CD4-positive, alpha-beta T cell (primary cell): ENCODE results near the gene TRMT61A. TPM values are rescaled to one million over a fixed set of nuclear protein-coding genes. Genes with fewer than 3 reads are reported as not detected.

ENCODE experiments used
- ATAC-seq: fragments of 200-7000 bp; cut with Tn5 transposase; one replicate; pipeline ENCODE4 v1.10.0; 2022; ENCODE audit warnings: mild to moderate bottlenecking; ENCODE audit not compliant: poor library complexity
- CTCF ChIA-PET: fragments of 350-600 bp; sonication (Branson Sonifier 250); formaldehyde crosslinking; loops from one replicate; lab custom pipeline; 2021; ENCODE audit warnings: antibody characterized with exemption, inconsistent platforms; lab: Charles Lee
- POLR2A ChIA-PET: fragments of 350-600 bp; sonication (Branson Sonifier 250); formaldehyde crosslinking; loops from one replicate; lab custom pipeline; 2021; ENCODE audit warnings: antibody characterized with exemption, inconsistent platforms; lab: Charles Lee
- DNase-seq, 14 experiments: peaks; one replicate each; pipeline ENCODE4 v3.0.0-alpha.2; 2013 to 2020; ENCODE audit warnings: mixed read lengths in 2 of 14
- H3K27ac ChIP-seq, 2 donors: one replicate each; pipeline versions ENCODE4 v1.5.1 to v1.7.0; 2013; ENCODE audit warnings: low read length in 2 of 2, low read depth in 1 of 2, mild to moderate bottlenecking in 1 of 2
- H3K27me3 ChIP-seq, 2 experiments: 1 replicate in 1 of 2; 2 replicates in 1 of 2; pipeline versions ENCODE4 v1.6.1 to v1.7.0; 2013; ENCODE audit warnings: low read length in 2 of 2, control low read depth in 1 of 2, mild to moderate bottlenecking in 1 of 2, moderate library complexity in 1 of 2; ENCODE audit not compliant: insufficient read depth in 2 of 2, control insufficient read depth in 1 of 2
- H3K36me3 ChIP-seq: one replicate; pipeline ENCODE4 v1.6.1; 2013; ENCODE audit warnings: low read length, control low read depth; ENCODE audit not compliant: insufficient read depth
- H3K4me1 ChIP-seq: one replicate; pipeline ENCODE4 v1.6.1; 2013; ENCODE audit warnings: low read length, control low read depth; ENCODE audit not compliant: insufficient read depth
- H3K4me3 ChIP-seq: one replicate; pipeline ENCODE4 v1.5.1; 2013; ENCODE audit warnings: mild to moderate bottlenecking, low read length, moderate library complexity
- H3K9me3 ChIP-seq, 2 experiments: 1 replicate in 1 of 2; 2 replicates in 1 of 2; pipeline versions ENCODE4 v1.6.1 to v1.7.0; 2013; ENCODE audit warnings: low read length in 2 of 2, mild to moderate bottlenecking in 2 of 2, control low read depth in 1 of 2, moderate library complexity in 1 of 2; ENCODE audit not compliant: control insufficient read depth in 1 of 2, insufficient read depth in 1 of 2
- H3K27ac Mint-ChIP-seq: one replicate; pipeline ENCODE4 v1.8.0; 2020; ENCODE audit warnings: mixed read lengths
- H3K27me3 Mint-ChIP-seq: one replicate; pipeline ENCODE4 v1.8.0; 2021; ENCODE audit warnings: mixed read lengths
- H3K36me3 Mint-ChIP-seq: one replicate; pipeline ENCODE4 v1.8.0; 2021; ENCODE audit warnings: low read depth, mixed read lengths
- H3K4me1 Mint-ChIP-seq: one replicate; pipeline ENCODE4 v1.8.0; 2021; ENCODE audit warnings: low read depth, mixed read lengths
- H3K4me3 Mint-ChIP-seq: one replicate; pipeline ENCODE4 v1.8.0; 2020; ENCODE audit warnings: mild to moderate bottlenecking, mixed read lengths
- H3K9me3 Mint-ChIP-seq: one replicate; pipeline ENCODE4 v1.8.0; 2020; ENCODE audit warnings: mixed read lengths
- CTCF ChIP-seq: fragments of 200-600 bp; IDR thresholded peaks from one replicate; pipeline ENCODE4 v1.8.0; 2022; ENCODE audit warnings: antibody characterized with exemption, mild to moderate bottlenecking
- intact Hi-C, 2 experiments: fragments of 100-400 bp; cut with DNase I in 1 of 2; cut with micrococcal nuclease in 1 of 2; formaldehyde crosslinking; loops; one replicate each; pipeline versions ENCODE4 v1.15.1 to v1.9.0; 2023 to 2025; cut with DNase I, micrococcal nuclease
- total RNA-seq, 174 experiments: library from RNA in 2 of 174; stranded (reverse) in 2 of 174; gene quantifications; one replicate each; pipeline ENCODE4 v1.2.3 and lab custom pipeline; 2021 to 2026

TRMT61A gene
- total RNA-seq, 2 experiments from 2014 or later, result 9.2 to 9.8 TPM

- H3K36me3 ChIP-seq, result peaks cover 19% of the 10 kb centered on the region
- H3K27me3 ChIP-seq, result peaks cover 0 to 3% of the 10 kb centered on the region in 2 experiments
- POLR2A ChIA-PET, result no interaction called here
- H3K9me3 ChIP-seq, result no peaks in the 10 kb centered on the region
- no peak for DNase-seq
- intact Hi-C loops, result no loop called here
- TF ChIP-seq CTCF, result no peak
- Mint-ChIP-seq H3K27ac (no peak overlapping the region), H3K9me3 (no peaks in the 10 kb centered on the region), H3K4me3 (no peak overlapping the region), H3K27me3 (no peaks in the 10 kb centered on the region), H3K4me1 (peaks cover 11% of the 10 kb centered on the region), H3K36me3 (no peaks in the 10 kb centered on the region)
- no peak overlapping the region for H3K4me3 ChIP-seq
- H3K4me1 ChIP-seq, result peaks cover 14% of the 10 kb centered on the region
- no peak for ATAC-seq
- CTCF ChIA-PET, result no interaction called here
- no peak overlapping the region for H3K27ac ChIP-seq
These were observed 6.3 kb downstream of the TRMT61A start for GRCh38 chr14:103535081-103535890.

GRCh38 chr14:103535891-103536565 lies 7.0 kb downstream of the TRMT61A start:
- no peak for TF ChIP-seq CTCF
- Histone ChIP-seq H3K9me3 (no peaks in the 10 kb centered on the region), H3K27ac (no peak overlapping the region), H3K4me3 (no peak overlapping the region), H3K36me3 (peaks cover 19% of the 10 kb centered on the region), H3K4me1 (peaks cover 7% of the 10 kb centered on the region), H3K27me3 (peaks cover 0 to 3% of the 10 kb centered on the region in 2 experiments)
- Mint-ChIP-seq H3K4me3 (no peak overlapping the region), H3K27ac (no peak overlapping the region), H3K27me3 (no peaks in the 10 kb centered on the region), H3K4me1 (peaks cover 7% of the 10 kb centered on the region), H3K9me3 (no peaks in the 10 kb centered on the region), H3K36me3 (no peaks in the 10 kb centered on the region)
- ATAC-seq (no peak), DNase-seq (no peak)
- CTCF ChIA-PET, result interaction anchor here (1.0 to 1.6 kb wide), 2 partner anchors 9 to 15 kb away, joined by 3 to 5 read pairs; no protein-coding TSS in a partner anchor
- POLR2A ChIA-PET, result no interaction called here
- intact Hi-C loops, result no loop called here

GRCh38 chr14:103536693-103537092 lies 7.7 kb downstream of the TRMT61A start:
- DNase-seq (no peak), ATAC-seq (no peak)
- intact Hi-C loops, result no loop called here
- H3K4me1 ChIP-seq, result peaks cover under 1% of the 10 kb centered on the region
- Mint-ChIP-seq H3K4me1 (peaks cover under 1% of the 10 kb centered on the region), H3K27me3 (no peaks in the 10 kb centered on the region), H3K9me3 (no peaks in the 10 kb centered on the region), H3K27ac (no peak overlapping the region), H3K4me3 (no peak overlapping the region), H3K36me3 (no peaks in the 10 kb centered on the region)
- H3K9me3 ChIP-seq, result no peaks in the 10 kb centered on the region
- H3K27ac ChIP-seq, result no peak overlapping the region
- H3K4me3 ChIP-seq, result no peak overlapping the region
- CTCF ChIA-PET, result interaction anchor here (1.0 to 1.6 kb wide), 2 partner anchors 9 to 16 kb away, joined by 3 to 5 read pairs; no protein-coding TSS in a partner anchor
- peaks cover 0 to 3% of the 10 kb centered on the region in 2 experiments for H3K27me3 ChIP-seq
- no peak for TF ChIP-seq CTCF
- H3K36me3 ChIP-seq, result peaks cover 19% of the 10 kb centered on the region
- POLR2A ChIA-PET, result no interaction called here
